Endothelial cell of umbilical vein (primary cell): ENCODE measurements around the gene PPP5C. TPM values are rescaled to one million over a fixed set of nuclear protein-coding genes. Genes with fewer than 3 reads are reported as not detected.
A peak's percentile ranks its signal among the peaks of the same experiment; 100 is the strongest.

Experiments used
- BruUV-seq: library from RNA; stranded (reverse); fragments of 400-500 nt; replicated peaks from 2 replicates; lab custom pipeline; 2021; lab: Mats Ljungman, UMichigan
- CTCF ChIA-PET: fragments of 300-600, 350-600 bp; sonication (Branson Sonifier 250); formaldehyde crosslinking; loops from one replicate; lab custom pipeline; 2021; ENCODE audit warnings: antibody characterized with exemption, inconsistent platforms; lab: Charles Lee
- POLR2A ChIA-PET: fragments of 300-600, 350-600 bp; sonication (Branson Sonifier 250); formaldehyde crosslinking; loops from one replicate; lab custom pipeline; 2021; ENCODE audit warnings: antibody characterized with exemption, inconsistent platforms; lab: Charles Lee
- DNase-seq: peaks from one replicate; pipeline ENCODE4 v3.0.0-alpha.2; 2011; ENCODE audit warnings: low read depth, low spot score
- FAIRE-seq: peaks from 2 replicates; lab custom pipeline; 2011; peaks lifted over from hg19 to GRCh38; lab: Jason Lieb, UNC
- H2AFZ ChIP-seq: 2 replicates; pipeline ENCODE4 v1.6.0; 2012; ENCODE audit warnings: low read depth, low read length, control low read depth, inconsistent platforms
- H3K27ac ChIP-seq: 2 replicates; pipeline ENCODE4 v1.5.1; 2011; ENCODE audit warnings: low read depth, mild to moderate bottlenecking, control low read depth, low read length, moderate library complexity; ENCODE audit not compliant: insufficient read depth
- H3K27me3 ChIP-seq, 2 experiments: 2 replicates each; pipeline versions ENCODE4 v1.6.0 to v1.6.1; 2011; ENCODE audit warnings: low read length in 2 of 2, mixed read lengths in 1 of 2; ENCODE audit not compliant: control insufficient read depth in 2 of 2, insufficient read depth in 2 of 2
- H3K36me3 ChIP-seq, 2 experiments: 2 replicates in 1 of 2; 3 replicates in 1 of 2; pipeline ENCODE4 v1.5.1; 2011; ENCODE audit warnings: low read length in 2 of 2, mild to moderate bottlenecking in 1 of 2, moderate library complexity in 1 of 2; ENCODE audit not compliant: control insufficient read depth in 2 of 2, insufficient read depth in 2 of 2; ENCODE audit errors: extremely low read depth in 1 of 2
- H3K4me1 ChIP-seq: 3 replicates; pipeline ENCODE4 v1.5.1; 2011; ENCODE audit warnings: mild to moderate bottlenecking, low read length; ENCODE audit not compliant: control insufficient read depth, insufficient read depth; ENCODE audit errors: extremely low read depth
- H3K4me2 ChIP-seq: 2 replicates; pipeline ENCODE4 v1.6.1; 2011; ENCODE audit warnings: low read length, control low read depth, mixed read lengths; ENCODE audit not compliant: insufficient read depth
- H3K4me3 ChIP-seq, 3 experiments: fragments of 200-600 bp in 1 of 3; sonication (generic), shearing (Covaris generic) in 1 of 3; replicated peaks in 1 of 3; 2 replicates each; pipeline ENCODE4 v1.5.1; 2011 to 2016; ENCODE audit warnings: control low read depth in 3 of 3, low read length in 3 of 3, mild to moderate bottlenecking in 2 of 3, inconsistent platforms in 1 of 3, low read depth in 1 of 3, moderate library complexity in 1 of 3; ENCODE audit not compliant: insufficient read depth in 1 of 3
- H3K79me2 ChIP-seq: 2 replicates; pipeline ENCODE4 v1.6.0; 2012; ENCODE audit warnings: low read length, inconsistent platforms; ENCODE audit not compliant: control insufficient read depth, insufficient read depth
- H3K9ac ChIP-seq: replicated peaks from 2 replicates; pipeline ENCODE3; 2011; ENCODE audit warnings: low read length, control low read depth; ENCODE audit not compliant: insufficient read depth; ENCODE audit errors: extremely low read depth
- H3K9me1 ChIP-seq: replicated peaks from 3 replicates; pipeline ENCODE4 v1.6.0; 2011; ENCODE audit warnings: mild to moderate bottlenecking, low read length; ENCODE audit not compliant: control insufficient read depth, insufficient read depth; ENCODE audit errors: extremely low read depth
- H3K9me3 ChIP-seq: replicated peaks from 2 replicates; pipeline ENCODE4 v1.5.1; 2012; ENCODE audit warnings: low read length, inconsistent platforms; ENCODE audit not compliant: control insufficient read depth, insufficient read depth
- H4K20me1 ChIP-seq: replicated peaks from 2 replicates; pipeline ENCODE3; 2011; ENCODE audit warnings: mild to moderate bottlenecking, low read length; ENCODE audit not compliant: control insufficient read depth, insufficient read depth; ENCODE audit errors: extremely low read depth
- CTCF ChIP-seq, 2 donors: IDR thresholded peaks; 1 replicate in 1 of 2; 2 replicates in 1 of 2; pipeline ENCODE4 v1.5.1; 2011; ENCODE audit warnings: low read length in 2 of 2, mild to moderate bottlenecking in 2 of 2, moderate library complexity in 2 of 2, control low read depth in 1 of 2, inconsistent platforms in 1 of 2, low read depth in 1 of 2; ENCODE audit not compliant: insufficient read depth in 1 of 2; ENCODE audit errors: extremely low read depth in 1 of 2
- EZH2 ChIP-seq: IDR thresholded peaks from 2 replicates; pipeline ENCODE4 v1.6.1; 2012; ENCODE audit warnings: borderline replicate concordance, low read depth, mild to moderate bottlenecking, moderate library complexity, low read length, inconsistent platforms; ENCODE audit not compliant: severe bottlenecking
- FOS ChIP-seq: IDR thresholded peaks from 2 replicates; pipeline ENCODE4 v1.6.1; 2011; ENCODE audit warnings: mild to moderate bottlenecking, low read length, moderate library complexity, borderline replicate concordance; ENCODE audit not compliant: insufficient read depth
- GATA2 ChIP-seq: IDR thresholded peaks from 2 replicates; pipeline ENCODE4 v1.7.0; 2011; ENCODE audit warnings: low read depth, mild to moderate bottlenecking, moderate library complexity, mixed read lengths, low read length; ENCODE audit not compliant: insufficient read length, insufficient read depth
- JUN ChIP-seq: IDR thresholded peaks from 2 replicates; pipeline ENCODE4 v1.6.1; 2011; ENCODE audit warnings: borderline replicate concordance, low read depth; ENCODE audit not compliant: insufficient read length, insufficient read depth
- MAX ChIP-seq: IDR thresholded peaks from 2 replicates; pipeline ENCODE4 v1.6.1; 2011; ENCODE audit not compliant: insufficient read depth, insufficient read length
- MYC ChIP-seq: IDR thresholded peaks from one replicate; pipeline ENCODE4 v1.6.1; 2011; ENCODE audit warnings: mild to moderate bottlenecking, low read depth, low read length
- POLR2A ChIP-seq: IDR thresholded peaks from 2 replicates; pipeline ENCODE4 v1.6.1; 2012; ENCODE audit warnings: low read depth, mild to moderate bottlenecking, control low read depth, low read length
- POLR2AphosphoS5 ChIP-seq: IDR thresholded peaks from 2 replicates; pipeline ENCODE4 v1.6.1; 2012; ENCODE audit warnings: low read depth, mild to moderate bottlenecking, control low read depth, low read length, moderate library complexity; ENCODE audit not compliant: insufficient read depth
- dilution Hi-C: fragments of 300-500 bp; cut with MboI; formaldehyde crosslinking; loops from one replicate; pipeline ENCODE4 v1.15.0; 2019; ENCODE audit warnings: low sequenced_read_pairs; ENCODE audit not compliant: extremely low pct_ligation_motif_present
- intact Hi-C: fragments of 100-400 bp; cut with micrococcal nuclease; formaldehyde crosslinking; loops from one replicate; pipeline ENCODE4 v1.10.0; 2022
- polyA plus RNA-seq, 4 experiments: library from polyadenylated mRNA; depleted of rRNA in 3 of 4; stranded (reverse) in 3 of 4; unstranded in 1 of 4; fragments of >200 nt; gene quantifications; 2 replicates each; pipeline versions ENCODE4 v1.2.1 to v1.2.3, GENCODE V29; 2011 to 2012; ENCODE audit warnings: missing spikeins in 1 of 4
- total RNA-seq: library from RNA; stranded (reverse); gene quantifications from 2 replicates; pipeline ENCODE4 v1.2.3, GENCODE V29; 2021

The PPP5C gene
- total and polyA plus RNA-seq, 2 donors (not counting 3 experiments of a cell fraction or from before 2014, with no cell fraction given): 114 to 172 TPM

- dilution Hi-C loops (no loop called here), intact Hi-C loops (no loop called here)
- peak overlapping the region; percentile 23 to 51 (median 27) for H3K4me3 ChIP-seq
- ChIA-PET CTCF (no interaction called here), POLR2A (no interaction called here)
- TF ChIP-seq EZH2: peak; percentile 4
- TF ChIP-seq JUN: no peak
- DNase-seq: peak; percentile 36
- peaks cover 22 to 34% of the 10 kb centered on the region in 2 experiments for H3K27me3 ChIP-seq
- H3K9ac ChIP-seq: no peak overlapping the region
- H3K4me2 ChIP-seq: peak overlapping the region; percentile 56
- no peaks in the 10 kb centered on the region for H3K9me1 ChIP-seq
- no peaks in the 10 kb centered on the region for H3K79me2 ChIP-seq
- peak overlapping the region; percentile 75 for H2AFZ ChIP-seq
- H3K4me1 ChIP-seq: peaks cover 6% of the 10 kb centered on the region
- FAIRE-seq: no peak
- no peaks in the 10 kb centered on the region for H3K36me3 ChIP-seq
- H3K27ac ChIP-seq: no peak overlapping the region
- no TSS peak for BruUV-seq
- no peaks in the 10 kb centered on the region for H3K9me3 ChIP-seq
- no peaks in the 10 kb centered on the region for H4K20me1 ChIP-seq
These were observed 79.7 kb downstream of the PPP5C start for GRCh38 chr19:46426506-46427162.

- H3K27ac ChIP-seq: no peak overlapping the region
- dilution Hi-C loops (no loop called here), intact Hi-C loops (no loop called here)
- no peak overlapping the region for H3K9ac ChIP-seq
- H3K9me3 ChIP-seq: no peaks in the 10 kb centered on the region
- FAIRE-seq (no peak), DNase-seq (no peak)
- no peaks in the 10 kb centered on the region for H3K79me2 ChIP-seq
- peaks cover 22 to 34% of the 10 kb centered on the region in 2 experiments for H3K27me3 ChIP-seq
- H3K4me2 ChIP-seq: no peak overlapping the region
- POLR2A ChIA-PET: no interaction called here
- H3K36me3 ChIP-seq: no peaks in the 10 kb centered on the region
- CTCF ChIA-PET: no interaction called here
- no peaks in the 10 kb centered on the region for H3K9me1 ChIP-seq
- no peak overlapping the region for H2AFZ ChIP-seq
- H4K20me1 ChIP-seq: no peaks in the 10 kb centered on the region
- no peak for TF ChIP-seq JUN
- TF ChIP-seq CTCF (IDR thresholded peaks at IDR 0.05; ENCODE audit: extremely low read depth in 1 of 2, insufficient read depth in 1 of 2, low read depth in 1 of 2, low read length in 2 of 2): no peak
- TF ChIP-seq POLR2AphosphoS5: no peak
- TF ChIP-seq POLR2A: no peak
- TF ChIP-seq MYC: no peak
- TF ChIP-seq FOS: no peak
- no peak for TF ChIP-seq GATA2
- peak; percentile 12 for TF ChIP-seq EZH2
- TF ChIP-seq MAX: no peak
- BruUV-seq: no TSS peak
- peaks cover 6% of the 10 kb centered on the region for H3K4me1 ChIP-seq
- H3K4me3 ChIP-seq: no peak overlapping the region
These were observed 80.7 kb downstream of the PPP5C start for GRCh38 chr19:46427518-46428045.
